Measurements from ENCODE around the gene FNBP1L. TPM values are rescaled to one million over a fixed set of nuclear protein-coding genes. Genes with fewer than 3 reads are reported as not detected.
A peak's percentile ranks its signal among the peaks of the same experiment; 100 is the strongest.

Gene FNBP1L
- total and polyA plus RNA-seq, 9 of the 15 experiments (the other 6 are each of a cell fraction or from before 2014, with no cell fraction given), result 1.4 to 6.9 (median 5.9) TPM

DNA sequence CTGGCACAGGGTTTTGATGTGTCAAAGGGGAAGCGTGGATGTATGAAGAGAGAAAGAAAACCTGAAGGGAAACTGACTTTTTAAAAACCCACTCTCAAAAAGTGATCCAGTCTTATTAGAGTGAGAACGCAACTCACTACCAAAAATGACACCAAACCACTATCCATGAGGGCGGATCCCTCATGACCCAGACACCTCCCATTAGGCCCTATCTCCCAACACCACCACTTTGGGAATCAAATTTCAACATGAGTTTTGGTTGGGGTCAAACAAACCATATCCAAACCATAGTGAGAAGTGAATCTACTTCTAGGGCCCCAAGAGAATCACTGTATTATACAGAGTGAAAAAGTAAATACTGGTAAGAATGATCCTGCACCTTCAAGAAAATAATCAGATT, 53.5 kb downstream of the FNBP1L start (continued):
- TF ChIP-seq, protein P1, sequence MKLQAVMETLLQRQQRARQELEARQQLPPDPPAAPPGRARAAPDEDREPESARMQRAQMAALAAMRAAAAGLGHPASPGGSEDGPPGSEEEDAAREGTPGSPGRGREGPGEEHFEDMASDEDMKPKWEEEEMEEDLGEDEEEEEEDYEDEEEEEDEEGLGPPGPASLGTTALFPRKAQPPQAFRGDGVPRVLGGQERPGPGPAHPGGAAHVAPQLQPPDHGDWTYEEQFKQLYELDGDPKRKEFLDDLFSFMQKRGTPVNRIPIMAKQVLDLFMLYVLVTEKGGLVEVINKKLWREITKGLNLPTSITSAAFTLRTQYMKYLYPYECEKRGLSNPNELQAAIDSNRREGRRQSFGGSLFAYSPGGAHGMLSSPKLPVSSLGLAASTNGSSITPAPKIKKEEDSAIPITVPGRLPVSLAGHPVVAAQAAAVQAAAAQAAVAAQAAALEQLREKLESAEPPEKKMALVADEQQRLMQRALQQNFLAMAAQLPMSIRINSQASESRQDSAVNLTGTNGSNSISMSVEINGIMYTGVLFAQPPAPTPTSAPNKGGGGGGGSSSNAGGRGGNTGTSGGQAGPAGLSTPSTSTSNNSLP (IDR thresholded peaks at IDR 0.05; ENCODE audit: borderline replicate concordance, low read depth, low read length), result no peak
- TF ChIP-seq MTA3 (IDR thresholded peaks at IDR 0.05; ENCODE audit: borderline replicate concordance) (no peak), CHD2 (IDR thresholded peaks at IDR 0.05; ENCODE audit: low read depth, low read length) (no peak), HDGF (IDR thresholded peaks at IDR 0.05) (no peak), TEAD1 (CRISPR knock-in tag; IDR thresholded peaks at IDR 0.05) (no peak), PPARD (CRISPR knock-in tag; IDR thresholded peaks at IDR 0.05) (no peak), POLR2AphosphoS5 (IDR thresholded peaks at IDR 0.05; ENCODE audit: control insufficient read depth, insufficient read depth, low read depth, low read length) (peak; percentile 47; the same call in 1 of the 2 replicates), FOXJ2 (tag; IDR thresholded peaks at IDR 0.05) (no peak), NBN (IDR thresholded peaks at IDR 0.05; ENCODE audit: low read depth) (no peak)
- TF ChIP-seq, protein P2, sequence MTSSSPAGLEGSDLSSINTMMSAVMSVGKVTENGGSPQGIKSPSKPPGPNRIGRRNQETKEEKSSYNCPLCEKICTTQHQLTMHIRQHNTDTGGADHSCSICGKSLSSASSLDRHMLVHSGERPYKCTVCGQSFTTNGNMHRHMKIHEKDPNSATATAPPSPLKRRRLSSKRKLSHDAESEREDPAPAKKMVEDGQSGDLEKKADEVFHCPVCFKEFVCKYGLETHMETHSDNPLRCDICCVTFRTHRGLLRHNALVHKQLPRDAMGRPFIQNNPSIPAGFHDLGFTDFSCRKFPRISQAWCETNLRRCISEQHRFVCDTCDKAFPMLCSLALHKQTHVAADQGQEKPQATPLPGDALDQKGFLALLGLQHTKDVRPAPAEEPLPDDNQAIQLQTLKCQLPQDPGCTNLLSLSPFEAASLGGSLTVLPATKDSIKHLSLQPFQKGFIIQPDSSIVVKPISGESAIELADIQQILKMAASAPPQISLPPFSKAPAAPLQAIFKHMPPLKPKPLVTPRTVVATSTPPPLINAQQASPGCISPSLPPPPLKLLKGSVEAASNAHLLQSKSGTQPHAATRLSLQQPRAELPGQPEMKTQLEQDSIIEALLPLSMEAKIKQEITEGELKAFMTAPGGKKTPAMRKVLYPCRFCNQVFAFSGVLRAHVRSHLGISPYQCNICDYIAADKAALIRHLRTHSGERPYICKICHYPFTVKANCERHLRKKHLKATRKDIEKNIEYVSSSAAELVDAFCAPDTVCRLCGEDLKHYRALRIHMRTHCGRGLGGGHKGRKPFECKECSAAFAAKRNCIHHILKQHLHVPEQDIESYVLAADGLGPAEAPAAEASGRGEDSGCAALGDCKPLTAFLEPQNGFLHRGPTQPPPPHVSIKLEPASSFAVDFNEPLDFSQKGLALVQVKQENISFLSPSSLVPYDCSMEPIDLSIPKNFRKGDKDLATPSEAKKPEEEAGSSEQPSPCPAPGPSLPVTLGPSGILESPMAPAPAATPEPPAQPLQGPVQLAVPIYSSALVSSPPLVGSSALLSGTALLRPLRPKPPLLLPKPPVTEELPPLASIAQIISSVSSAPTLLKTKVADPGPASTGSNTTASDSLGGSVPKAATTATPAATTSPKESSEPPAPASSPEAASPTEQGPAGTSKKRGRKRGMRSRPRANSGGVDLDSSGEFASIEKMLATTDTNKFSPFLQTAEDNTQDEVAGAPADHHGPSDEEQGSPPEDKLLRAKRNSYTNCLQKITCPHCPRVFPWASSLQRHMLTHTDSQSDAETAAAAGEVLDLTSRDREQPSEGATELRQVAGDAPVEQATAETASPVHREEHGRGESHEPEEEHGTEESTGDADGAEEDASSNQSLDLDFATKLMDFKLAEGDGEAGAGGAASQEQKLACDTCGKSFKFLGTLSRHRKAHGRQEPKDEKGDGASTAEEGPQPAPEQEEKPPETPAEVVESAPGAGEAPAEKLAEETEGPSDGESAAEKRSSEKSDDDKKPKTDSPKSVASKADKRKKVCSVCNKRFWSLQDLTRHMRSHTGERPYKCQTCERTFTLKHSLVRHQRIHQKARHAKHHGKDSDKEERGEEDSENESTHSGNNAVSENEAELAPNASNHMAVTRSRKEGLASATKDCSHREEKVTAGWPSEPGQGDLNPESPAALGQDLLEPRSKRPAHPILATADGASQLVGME (CRISPR knock-in tag; IDR thresholded peaks at IDR 0.05), result no peak
- TF ChIP-seq, protein P3, sequence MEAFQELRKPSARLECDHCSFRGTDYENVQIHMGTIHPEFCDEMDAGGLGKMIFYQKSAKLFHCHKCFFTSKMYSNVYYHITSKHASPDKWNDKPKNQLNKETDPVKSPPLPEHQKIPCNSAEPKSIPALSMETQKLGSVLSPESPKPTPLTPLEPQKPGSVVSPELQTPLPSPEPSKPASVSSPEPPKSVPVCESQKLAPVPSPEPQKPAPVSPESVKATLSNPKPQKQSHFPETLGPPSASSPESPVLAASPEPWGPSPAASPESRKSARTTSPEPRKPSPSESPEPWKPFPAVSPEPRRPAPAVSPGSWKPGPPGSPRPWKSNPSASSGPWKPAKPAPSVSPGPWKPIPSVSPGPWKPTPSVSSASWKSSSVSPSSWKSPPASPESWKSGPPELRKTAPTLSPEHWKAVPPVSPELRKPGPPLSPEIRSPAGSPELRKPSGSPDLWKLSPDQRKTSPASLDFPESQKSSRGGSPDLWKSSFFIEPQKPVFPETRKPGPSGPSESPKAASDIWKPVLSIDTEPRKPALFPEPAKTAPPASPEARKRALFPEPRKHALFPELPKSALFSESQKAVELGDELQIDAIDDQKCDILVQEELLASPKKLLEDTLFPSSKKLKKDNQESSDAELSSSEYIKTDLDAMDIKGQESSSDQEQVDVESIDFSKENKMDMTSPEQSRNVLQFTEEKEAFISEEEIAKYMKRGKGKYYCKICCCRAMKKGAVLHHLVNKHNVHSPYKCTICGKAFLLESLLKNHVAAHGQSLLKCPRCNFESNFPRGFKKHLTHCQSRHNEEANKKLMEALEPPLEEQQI (IDR thresholded peaks at IDR 0.05), result 0 out of 2 replicates have a peak, but pooled peaks have one; percentile 19
- TF ChIP-seq, protein P4, sequence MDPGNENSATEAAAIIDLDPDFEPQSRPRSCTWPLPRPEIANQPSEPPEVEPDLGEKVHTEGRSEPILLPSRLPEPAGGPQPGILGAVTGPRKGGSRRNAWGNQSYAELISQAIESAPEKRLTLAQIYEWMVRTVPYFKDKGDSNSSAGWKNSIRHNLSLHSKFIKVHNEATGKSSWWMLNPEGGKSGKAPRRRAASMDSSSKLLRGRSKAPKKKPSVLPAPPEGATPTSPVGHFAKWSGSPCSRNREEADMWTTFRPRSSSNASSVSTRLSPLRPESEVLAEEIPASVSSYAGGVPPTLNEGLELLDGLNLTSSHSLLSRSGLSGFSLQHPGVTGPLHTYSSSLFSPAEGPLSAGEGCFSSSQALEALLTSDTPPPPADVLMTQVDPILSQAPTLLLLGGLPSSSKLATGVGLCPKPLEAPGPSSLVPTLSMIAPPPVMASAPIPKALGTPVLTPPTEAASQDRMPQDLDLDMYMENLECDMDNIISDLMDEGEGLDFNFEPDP (CRISPR knock-in tag; IDR thresholded peaks at IDR 0.05), result no peak
- TF ChIP-seq, protein P5, sequence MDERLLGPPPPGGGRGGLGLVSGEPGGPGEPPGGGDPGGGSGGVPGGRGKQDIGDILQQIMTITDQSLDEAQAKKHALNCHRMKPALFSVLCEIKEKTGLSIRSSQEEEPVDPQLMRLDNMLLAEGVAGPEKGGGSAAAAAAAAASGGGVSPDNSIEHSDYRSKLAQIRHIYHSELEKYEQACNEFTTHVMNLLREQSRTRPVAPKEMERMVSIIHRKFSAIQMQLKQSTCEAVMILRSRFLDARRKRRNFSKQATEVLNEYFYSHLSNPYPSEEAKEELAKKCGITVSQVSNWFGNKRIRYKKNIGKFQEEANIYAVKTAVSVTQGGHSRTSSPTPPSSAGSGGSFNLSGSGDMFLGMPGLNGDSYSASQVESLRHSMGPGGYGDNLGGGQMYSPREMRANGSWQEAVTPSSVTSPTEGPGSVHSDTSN (CRISPR knock-in tag; IDR thresholded peaks at IDR 0.05; ENCODE audit: low read depth), result no peak
- TF ChIP-seq, protein P5 (tag; conservative IDR thresholded peaks at IDR 0.05; ENCODE audit: low read depth), result no peak
